ENCODE results near the gene CAPN2.

- TF ChIP-seq CTCF (IDR thresholded peaks at IDR 0.05; ENCODE audit: insufficient read depth, low read length) (no peak), REST (IDR thresholded peaks at IDR 0.05; ENCODE audit: insufficient replicate concordance, low read depth) (no peak)
Measured at GRCh38 chr1:223691121-223691520, 21.2 kb upstream of the CAPN2 start.
